GM19468 (cell line): ENCODE measurements around the gene CLHC1.

Experiments
- ATAC-seq: cut with Tn5 transposase; IDR thresholded peaks from one replicate; pipeline ENCODE4 v1.9.1; 2021; ENCODE audit warnings: mild to moderate bottlenecking, moderate library complexity, moderate number of reproducible peaks; ENCODE audit not compliant: unreplicated experiment; ENCODE audit errors: extremely low read depth

The CLHC1 gene

DNA sequence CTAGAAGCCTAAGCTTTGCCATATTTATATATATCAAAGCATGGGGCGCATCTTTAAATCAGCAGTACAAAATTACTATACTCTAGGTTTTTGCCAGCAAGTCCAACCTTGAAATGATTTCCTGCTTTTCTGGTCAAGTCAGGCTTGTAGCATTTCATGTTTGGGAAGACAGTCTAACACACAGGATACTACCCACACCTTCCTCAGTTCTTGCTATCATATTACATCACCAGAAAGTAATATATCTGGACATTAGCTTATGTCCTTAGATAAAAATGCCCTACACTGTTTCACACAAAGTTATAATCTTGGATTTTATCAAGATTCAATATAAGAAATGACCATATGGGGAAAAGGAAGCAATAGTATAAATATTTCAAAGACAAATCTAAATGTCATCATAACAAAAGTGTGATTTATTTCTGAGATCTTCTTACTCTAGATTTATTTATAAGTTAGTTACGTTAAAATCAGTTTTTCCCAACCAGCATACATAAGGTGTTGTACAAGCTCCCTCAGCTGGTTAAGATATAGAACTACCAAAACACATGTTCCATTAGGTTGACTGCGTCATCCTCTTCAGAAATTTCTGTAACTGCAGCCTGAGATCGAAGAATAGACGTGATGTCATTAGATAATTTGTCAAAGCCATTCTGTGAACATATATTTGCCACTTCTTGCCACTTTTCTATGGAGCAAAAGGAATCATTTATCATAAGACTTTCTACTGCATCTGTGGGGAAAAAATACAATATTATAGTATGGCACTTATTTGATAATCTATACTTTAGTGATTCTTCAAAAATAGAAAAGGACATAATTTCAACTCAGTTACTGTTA lies 56.6 kb downstream of the CLHC1 start:
- peak; percentile 46 for ATAC-seq

DNA sequence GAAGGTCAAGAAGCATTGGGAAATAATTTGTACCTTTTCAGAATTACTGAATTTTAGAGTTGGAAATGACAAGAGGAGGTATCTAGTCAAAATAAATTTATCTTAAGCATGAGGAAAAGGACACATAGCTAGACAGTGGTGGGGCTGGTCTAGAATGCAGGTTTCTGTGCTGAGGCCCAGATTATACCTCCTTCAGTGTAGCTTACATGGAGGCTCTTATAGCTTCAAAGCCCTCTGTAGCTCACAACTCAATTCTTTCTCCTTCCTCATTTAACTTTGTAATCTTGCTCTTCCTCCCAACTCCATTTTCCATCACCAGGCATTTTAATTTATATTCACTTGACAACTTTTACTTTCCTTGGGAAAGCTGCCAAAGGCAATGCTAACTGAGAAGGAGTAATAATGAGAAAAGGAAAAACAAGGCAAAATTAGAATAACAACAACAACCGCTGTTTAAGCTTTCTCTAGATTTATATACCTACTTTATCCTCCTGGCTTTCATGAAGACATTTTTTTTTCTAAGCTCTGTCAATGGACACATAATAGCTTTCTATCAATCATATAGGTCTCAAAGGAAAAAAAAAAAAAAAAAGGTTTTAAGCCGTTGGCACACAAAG lies 58.5 kb downstream of the CLHC1 start:
- no peak for ATAC-seq

DNA sequence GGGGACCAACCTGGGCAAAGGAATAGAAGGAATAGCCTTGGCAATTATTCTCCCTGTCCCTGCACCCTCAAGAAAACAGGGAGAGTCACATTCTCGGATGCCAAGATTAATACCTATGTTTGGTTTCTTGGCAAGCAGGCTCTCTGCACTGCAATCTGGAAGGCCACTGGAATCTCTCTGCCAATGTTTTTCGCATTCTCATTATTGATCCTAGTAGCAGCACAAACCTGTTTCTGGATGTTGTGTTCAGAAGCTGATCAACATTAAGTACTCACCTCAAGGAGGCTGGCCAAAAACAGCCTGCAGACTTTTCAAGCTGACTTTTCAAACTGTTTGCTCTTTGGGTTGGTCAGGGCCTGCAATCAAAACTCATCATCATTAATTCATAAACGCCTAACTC lies 62.2 kb downstream of the CLHC1 start:
- ATAC-seq = no peak

DNA sequence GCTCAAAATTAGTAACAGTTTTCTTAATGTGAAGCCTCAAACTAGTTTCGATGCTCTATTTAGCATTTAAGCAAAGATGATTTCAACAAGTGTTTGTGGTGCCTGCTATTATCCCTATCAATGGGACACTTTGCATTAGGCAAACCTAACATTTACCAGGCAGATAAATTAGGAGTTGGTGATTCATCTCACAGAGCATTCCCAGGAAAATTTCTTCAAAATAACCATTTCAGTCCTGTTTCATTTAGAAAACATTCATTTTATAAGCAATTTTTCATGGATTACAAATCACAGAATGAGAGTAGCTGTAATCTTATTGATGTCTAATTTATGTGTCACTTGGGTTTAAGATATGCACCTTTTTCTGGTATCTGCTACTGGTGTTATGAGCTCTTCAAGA lies 62.7 kb downstream of the CLHC1 start:
- ATAC-seq = no peak

DNA sequence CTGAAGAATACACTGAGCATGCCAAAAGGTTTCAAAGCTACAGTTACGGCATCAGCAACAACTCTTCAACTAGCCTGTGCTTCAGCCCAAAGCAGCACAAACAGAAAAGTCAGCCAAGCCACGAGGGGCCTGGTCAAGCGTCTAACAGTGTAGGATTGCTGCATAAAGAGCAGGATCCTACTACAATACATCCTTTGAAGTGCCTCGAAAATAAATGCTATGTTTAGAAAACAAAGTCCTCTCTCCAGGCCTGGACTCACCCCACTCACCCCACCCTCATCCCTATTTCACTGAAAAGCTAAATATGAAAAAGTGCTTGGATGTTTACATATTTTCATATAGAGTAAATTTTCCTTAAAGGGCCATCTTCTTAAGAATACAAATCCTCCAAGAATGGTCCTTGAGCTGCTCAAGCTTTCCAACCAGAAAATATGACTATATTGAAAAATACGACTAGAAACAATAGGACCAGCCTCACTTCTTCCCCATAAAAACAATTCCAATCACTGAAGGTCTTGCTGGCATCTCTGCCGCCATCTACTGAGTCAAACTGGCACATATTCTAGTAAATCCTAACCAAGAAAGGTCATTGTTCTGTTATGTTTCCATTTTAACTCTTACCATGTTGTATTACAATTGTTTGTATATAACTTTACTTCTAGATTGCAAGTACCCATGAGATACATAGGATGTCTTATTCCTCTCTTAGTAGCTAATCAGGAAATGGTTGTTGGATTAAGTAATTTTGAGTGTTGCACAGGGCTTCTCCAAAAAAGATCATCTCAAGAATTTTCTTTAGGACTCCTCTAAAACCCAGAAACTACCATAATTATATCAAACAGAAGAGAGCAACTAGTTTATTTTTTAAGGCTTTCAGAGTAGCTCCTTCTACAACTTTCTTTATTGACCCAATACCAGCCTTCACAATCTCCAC lies 63.6 kb downstream of the CLHC1 start:
- no peak for ATAC-seq

DNA sequence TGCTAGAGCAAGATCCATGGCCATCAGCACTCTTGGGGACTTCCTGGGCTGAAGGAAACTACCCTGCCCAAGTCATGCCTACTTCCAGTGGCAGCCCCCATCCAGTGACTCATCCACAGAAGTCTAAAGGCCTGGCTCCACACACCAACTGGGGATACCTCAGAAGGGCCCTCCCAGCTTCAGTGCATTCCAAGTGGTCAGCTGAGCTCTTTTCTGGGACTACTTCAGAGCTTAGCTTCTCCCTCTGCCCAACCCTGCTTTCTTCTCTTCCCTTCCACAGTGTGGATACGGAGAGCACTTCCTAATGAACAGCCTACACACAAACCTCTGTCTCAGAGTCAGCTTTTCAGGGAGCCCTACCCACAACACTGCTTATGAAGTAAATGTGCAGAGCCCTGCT lies 66.5 kb downstream of the CLHC1 start:
- ATAC-seq = no peak

DNA sequence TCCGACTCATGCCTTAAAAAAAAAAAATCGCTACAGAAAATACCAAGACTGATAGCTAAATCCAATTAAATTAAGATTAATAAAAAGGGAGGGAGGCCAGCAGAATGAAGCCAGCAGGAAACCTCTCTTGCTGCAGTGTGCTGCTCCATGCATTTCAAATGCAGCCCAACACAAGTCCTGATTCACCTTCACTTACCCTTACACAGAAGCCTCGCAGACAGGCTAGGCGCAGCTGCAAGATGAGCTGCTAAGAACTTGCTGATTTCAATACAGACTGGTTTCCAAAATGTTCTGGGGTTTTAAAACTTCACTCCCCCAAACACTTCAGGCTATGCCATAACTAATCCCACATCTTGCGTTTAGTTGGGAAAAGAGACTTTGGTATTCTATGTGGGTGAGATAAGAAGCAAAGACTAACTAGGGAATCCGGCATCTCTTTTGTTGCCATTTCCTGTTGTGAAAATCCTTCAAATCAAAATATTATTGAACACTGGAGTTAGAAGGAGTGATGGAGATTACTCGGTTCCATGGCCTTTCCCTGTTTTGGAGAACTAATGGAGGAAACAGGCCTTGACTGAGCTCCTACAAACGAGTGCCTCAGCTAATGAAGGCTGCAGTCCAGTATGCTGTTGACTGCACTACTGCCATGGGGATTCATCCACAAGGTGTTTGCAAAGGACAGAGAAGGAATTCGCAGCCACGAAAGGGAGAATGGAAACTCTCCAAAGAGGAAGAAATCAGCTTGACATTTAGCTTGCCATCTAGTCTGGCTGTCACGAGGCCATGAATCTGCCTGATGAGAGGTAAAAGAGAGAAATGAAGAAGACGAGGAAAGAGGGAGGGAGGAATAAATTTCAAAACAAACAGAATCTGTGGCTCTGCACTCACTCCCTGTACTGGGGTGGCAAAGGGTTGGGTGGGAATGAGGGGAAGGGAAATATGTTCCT lies 67.3 kb downstream of the CLHC1 start:
- ATAC-seq = no peak

DNA sequence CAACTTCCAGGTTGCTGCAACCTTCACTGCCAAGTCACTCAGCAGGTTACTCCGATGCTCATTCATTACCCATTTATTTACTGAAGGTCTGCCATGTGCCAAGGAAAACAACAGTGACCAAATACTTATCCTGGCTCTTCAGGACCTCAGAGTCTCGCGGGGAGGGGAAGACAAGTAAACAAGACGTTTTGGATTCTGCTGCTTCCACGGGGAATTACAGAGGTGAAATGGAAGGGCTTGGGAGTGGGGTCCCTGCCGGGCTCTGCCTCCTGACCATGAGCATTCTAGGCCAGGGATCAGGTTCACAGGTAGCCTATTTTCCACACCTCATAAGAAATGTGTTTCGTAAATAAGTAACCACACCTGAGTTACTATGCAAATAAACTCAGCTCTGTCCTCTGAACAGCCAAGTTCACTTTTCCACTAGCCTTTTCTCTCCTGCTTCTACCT lies 68.1 kb downstream of the CLHC1 start:
- ATAC-seq = no peak

DNA sequence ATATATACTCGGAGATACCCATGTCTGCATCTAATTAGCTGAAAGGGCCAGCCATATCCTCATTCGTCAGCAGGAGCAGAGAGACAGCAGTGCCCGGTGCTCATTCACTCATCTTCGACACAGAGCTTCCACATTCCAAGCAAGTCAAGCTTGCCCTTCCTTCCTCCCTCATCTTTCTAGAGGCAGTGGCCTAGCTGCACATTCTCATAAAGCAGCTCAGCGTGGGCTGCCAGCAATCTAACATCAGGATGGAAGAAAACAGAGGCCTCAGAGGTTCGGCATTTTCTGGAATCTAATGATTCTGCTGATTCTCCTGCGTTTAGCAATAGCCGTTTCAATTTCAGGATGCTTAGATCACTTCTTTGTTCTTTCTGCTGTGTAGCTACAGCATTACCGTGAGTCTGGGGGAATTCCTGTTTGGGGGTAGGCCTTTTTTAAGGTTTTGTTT lies 68.8 kb downstream of the CLHC1 start:
- no peak for ATAC-seq

DNA sequence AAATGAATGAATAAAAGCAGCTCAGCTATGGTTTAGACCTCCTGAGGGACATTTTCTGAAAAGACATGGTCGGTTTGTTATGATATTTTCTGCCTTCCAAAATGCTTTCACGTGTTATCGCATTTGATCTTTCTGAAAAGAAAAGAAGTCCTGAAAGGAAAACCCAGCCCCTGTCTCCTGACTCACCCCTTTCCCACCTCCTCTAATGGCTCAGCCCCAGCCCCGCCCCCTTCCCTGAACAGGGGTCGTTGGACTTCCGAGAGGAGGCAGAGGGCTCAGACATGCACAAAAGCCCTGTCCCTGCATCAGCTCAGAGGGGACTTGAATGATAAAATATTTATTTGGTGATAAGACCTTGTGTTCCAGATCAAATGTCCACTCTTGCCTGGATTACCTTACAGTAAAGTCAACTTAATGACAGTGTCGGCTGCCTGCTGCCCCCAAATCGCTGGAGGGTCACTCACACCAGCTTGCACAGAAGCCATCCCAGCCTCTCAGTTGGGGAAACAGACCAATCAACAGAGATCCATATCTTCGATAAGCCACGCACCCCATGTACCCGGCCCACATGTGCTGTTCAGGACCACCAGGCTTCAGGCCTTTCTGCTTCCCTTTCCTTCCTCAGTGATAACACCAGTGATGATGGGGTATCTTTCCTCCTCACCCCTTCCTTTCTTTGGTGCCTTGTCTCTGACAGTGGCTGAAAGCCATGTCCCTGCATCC lies 69.6 kb downstream of the CLHC1 start:
- no peak for ATAC-seq

DNA sequence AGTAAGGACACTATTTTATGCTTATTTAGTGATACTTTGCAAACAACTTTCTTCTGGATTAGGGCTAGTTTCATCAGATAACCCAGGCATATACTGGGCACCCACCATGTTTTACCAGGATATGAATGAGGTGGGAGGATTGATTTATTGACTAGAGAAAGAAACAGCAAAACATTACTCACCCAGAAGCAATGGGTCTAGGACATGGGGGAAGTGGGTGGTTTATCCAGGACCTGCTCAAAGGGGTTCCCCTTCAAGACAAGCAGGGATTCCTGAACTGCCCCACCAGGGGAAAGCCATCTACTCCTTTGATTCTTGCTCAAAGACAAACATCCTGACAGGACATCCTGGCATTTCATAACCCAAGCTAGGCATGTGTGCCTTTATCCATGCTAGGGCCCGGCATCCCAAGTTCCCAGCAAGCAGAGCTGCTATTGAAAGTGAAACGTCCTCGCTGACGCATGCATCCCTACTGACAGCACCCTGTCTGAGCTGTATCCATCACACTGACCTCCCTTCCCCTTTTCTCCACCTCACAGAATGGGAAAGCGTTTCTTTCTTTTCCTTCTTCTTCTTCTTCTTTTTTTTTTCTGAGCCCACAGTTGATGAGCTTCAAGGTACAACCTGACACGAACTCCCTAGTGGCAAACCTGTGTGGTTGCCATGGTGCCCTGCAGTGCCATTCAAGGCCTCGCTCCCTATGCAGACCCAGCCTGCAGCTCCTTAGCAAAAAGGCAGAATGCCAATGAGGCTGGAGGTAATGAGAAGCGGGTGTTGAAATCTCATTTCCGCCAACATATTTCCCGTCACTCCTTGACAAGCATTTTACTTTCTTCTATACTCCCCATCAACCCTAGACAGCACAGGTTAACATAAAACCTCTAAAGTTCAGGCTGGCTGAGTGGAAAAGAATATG lies 70.5 kb downstream of the CLHC1 start:
- ATAC-seq = no peak

DNA sequence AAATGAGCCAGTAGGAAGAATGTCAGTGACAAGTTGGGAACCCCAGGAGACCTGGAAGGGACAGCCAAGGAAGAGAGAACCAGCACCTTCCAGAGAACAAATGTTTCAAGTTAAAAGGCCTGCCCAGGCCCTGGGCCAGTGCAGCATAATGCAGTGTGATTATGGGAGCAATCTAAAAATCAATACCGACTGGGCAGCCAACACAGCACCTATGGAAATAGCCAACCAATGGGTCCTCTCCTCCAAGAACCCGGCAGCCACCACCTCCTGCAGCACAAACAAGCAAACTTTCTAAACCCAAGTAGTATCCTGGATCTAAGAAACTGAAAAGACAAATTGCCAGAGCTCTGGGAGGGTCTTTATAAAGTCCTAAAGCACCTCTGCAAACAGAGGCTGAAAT lies 71.7 kb downstream of the CLHC1 start:
- no peak for ATAC-seq

DNA sequence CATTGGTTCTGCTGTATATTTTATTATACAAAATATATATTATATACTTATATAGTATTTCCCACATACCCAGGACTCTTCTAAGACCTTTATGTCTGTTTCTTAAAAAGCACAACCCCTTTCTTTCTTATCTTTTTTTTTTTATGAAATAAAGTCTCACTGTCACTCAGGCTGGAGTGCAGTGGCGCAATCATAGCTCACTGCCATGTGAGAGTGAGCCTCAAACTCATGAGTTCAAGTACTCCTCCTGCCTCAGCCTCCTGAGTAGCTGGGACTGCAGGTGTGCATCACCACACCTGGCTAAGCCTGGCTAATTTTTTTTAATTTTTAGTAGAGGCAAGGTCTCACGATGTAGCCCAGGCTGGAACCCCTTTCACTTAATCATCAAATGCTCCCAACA lies 72.3 kb downstream of the CLHC1 start:
- no peak for ATAC-seq

DNA sequence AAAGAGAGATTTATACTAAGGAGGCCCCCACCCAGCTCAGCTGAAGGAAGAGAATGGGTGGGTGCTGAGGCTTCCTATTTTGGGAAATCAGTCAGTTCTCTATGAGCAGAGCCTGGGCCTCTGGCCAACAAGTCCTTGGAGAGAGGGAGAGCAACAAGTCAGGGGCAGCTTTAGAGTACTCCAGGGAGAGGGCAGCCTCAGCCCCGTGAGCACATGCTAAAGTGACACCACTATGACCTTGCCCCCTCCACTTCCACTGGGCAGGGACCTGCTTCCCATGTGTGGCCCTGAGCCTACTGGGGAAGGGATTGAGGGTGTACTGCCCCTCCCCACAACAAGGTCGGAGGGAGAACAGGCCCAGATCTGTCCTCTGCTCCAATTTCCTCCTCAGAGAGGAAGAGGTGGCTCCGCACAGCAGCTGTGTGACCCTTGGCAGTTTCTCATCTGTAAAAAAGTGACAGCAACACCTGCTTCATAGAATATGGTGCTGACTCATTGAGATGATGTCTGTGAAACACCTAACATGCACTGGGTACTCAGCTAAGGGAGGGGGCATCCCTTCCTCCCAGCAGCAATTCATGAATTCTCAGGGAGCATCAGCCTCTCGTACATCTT lies 72.9 kb downstream of the CLHC1 start:
- no peak for ATAC-seq

DNA sequence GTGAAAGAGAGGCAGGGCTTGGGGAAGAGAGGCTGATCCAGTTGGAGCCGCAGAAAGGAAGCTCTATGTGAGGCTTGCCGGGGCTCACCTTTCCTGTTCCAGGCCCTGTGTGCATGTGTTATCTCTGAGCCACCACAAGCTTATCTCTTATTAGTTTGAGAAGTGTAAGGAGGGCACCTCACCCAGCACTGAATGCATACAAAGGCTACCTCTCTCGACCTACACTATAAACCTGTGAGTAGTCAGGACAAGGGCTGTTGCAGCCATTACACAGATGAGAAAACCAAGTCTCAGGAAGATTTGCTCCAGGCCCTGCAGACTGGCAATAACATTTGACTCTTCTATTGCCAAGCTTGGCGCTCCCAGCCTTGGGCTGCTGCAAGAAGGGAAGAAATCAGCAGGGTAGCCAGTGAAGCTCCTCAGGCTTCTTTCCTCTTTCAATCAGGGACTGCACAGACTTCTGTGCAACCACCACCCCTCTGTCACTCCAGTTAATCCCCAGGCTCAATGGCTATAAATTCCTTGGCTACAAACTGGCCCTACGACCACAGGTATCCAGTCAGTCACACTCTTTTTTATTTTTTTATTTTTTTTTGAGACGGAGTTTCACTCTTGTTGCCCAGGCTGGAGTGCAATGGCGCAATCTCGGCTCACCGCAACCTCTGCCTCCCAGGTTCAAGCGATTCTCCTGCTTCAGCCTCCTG lies 73.8 kb downstream of the CLHC1 start:
- ATAC-seq = no peak

DNA sequence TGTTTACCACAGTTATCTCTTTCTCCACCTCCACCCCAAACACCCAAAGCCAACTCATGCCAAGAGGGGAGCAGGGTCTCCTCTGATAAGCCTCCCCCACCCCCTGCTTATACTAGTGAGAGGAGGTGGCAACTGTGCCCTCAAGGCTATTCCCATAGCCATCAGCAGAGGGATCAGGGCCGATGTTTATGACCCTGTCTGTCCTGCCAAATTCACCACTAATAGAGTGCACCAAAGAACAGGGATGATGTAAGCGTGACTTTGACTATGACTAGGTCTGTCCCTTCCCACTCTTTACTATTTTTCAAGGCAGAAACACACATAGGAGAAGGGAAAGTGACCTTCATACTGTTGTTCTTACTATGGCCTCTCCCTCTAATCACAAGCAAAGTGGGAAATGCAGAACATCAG lies 74.6 kb downstream of the CLHC1 start:
- no peak for ATAC-seq

DNA sequence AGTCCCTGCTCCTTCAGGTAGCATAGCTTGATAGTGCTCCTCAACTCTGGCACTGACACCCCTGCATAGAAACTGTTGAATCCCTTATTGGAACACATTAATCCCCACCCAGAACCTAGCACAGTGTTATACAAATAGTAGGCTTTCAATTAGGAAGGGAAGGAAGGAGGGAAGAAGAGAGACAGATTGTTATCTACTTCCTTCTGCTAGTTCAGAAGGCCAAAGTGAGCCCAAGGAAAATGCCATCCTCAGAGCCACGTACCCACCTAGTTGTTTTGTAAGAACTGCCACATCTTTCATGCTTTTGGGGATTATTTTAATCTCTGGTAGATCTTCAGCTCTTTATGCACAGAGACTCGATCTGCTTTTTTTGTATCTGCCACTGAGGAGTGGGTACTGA lies 75.1 kb downstream of the CLHC1 start:
- ATAC-seq = no peak
